H1 (cell line): ENCODE results near the gene MSI2. TPM values are rescaled to one million over a fixed set of nuclear protein-coding genes. Genes with fewer than 3 reads are reported as not detected.

Experiments used
- CTCF ChIA-PET: fragments of 300-600 bp; sonication (Branson Sonifier 250); formaldehyde crosslinking; loops from one replicate; lab custom pipeline; 2021; ENCODE audit not compliant: partially characterized antibody; lab: Charles Lee
- POLR2A ChIA-PET: fragments of 300-600 bp; sonication (Branson Sonifier 250); formaldehyde crosslinking; loops from one replicate; lab custom pipeline; 2021; ENCODE audit warnings: inconsistent platforms; ENCODE audit not compliant: partially characterized antibody; lab: Charles Lee
- DNase-seq, 2 experiments: peaks; one replicate each; pipeline versions ENCODE4 v3.0.0 to v3.0.0-alpha.2; 2010 to 2022; ENCODE audit warnings: low spot score in 2 of 2, low read depth in 1 of 2, mixed read lengths in 1 of 2
- FAIRE-seq: peaks from 2 replicates; lab custom pipeline; 2011; peaks lifted over from hg19 to GRCh38; lab: Jason Lieb, UNC
- H2AFZ ChIP-seq: 2 replicates; pipeline ENCODE4 v1.8.1; 2012; ENCODE audit warnings: low read length, inconsistent platforms
- H2AK5ac ChIP-seq: 2 replicates; pipeline ENCODE4 v1.6.1; 2013; ENCODE audit warnings: low read depth, low read length
- H2BK120ac ChIP-seq: replicated peaks from 2 replicates; pipeline ENCODE3; 2013; ENCODE audit warnings: low read depth, low read length, inconsistent platforms
- H2BK12ac ChIP-seq: 2 replicates; pipeline ENCODE4 v1.6.1; 2013; ENCODE audit warnings: low read depth, low read length
- H2BK15ac ChIP-seq: 2 replicates; pipeline ENCODE4 v1.6.1; 2013; ENCODE audit warnings: low read length
- H2BK20ac ChIP-seq: 2 replicates; pipeline ENCODE4 v1.6.1; 2013; ENCODE audit warnings: low read length
- H2BK5ac ChIP-seq: 2 replicates; pipeline ENCODE4 v1.6.1; 2013; ENCODE audit warnings: low read depth, low read length
- H3K14ac ChIP-seq: 2 replicates; pipeline ENCODE4 v1.6.1; 2013; ENCODE audit warnings: inconsistent platforms; ENCODE audit not compliant: insufficient read length
- H3K18ac ChIP-seq: 2 replicates; pipeline ENCODE4 v1.6.1; 2013; ENCODE audit warnings: low read length; ENCODE audit errors: extremely low read depth
- H3K23ac ChIP-seq: 2 replicates; pipeline ENCODE4 v1.6.1; 2013; ENCODE audit warnings: inconsistent platforms; ENCODE audit not compliant: insufficient read length
- H3K23me2 ChIP-seq: 2 replicates; pipeline ENCODE4 v1.6.1; 2013; ENCODE audit warnings: low read depth, low read length
- H3K27ac ChIP-seq: 2 replicates; pipeline ENCODE4 v1.6.1; 2011; ENCODE audit warnings: low read depth, low read length, inconsistent platforms
- H3K27me3 ChIP-seq, 4 experiments: replicated peaks in 1 of 4; 1 replicate in 1 of 4; 2 replicates in 3 of 4; pipeline versions ENCODE4 v1.6.1 to v1.8.1; 2011 to 2013; ENCODE audit warnings: low read length in 3 of 4, mild to moderate bottlenecking in 3 of 4, inconsistent platforms in 2 of 4, mixed read lengths in 2 of 4, moderate library complexity in 1 of 4; ENCODE audit not compliant: control insufficient read depth in 3 of 4, insufficient read depth in 3 of 4; ENCODE audit errors: extremely low read depth in 1 of 4
- H3K36me3 ChIP-seq, 4 experiments: 2 replicates each; pipeline versions ENCODE4 v1.6.1 to v1.8.1; 2011 to 2013; ENCODE audit warnings: mild to moderate bottlenecking in 4 of 4, low read length in 3 of 4, moderate library complexity in 2 of 4, control low read depth in 1 of 4, inconsistent platforms in 1 of 4; ENCODE audit not compliant: insufficient read depth in 4 of 4, control insufficient read depth in 2 of 4
- H3K4ac ChIP-seq: replicated peaks from 2 replicates; pipeline ENCODE3; 2013; ENCODE audit warnings: low read length, low read depth, mixed read lengths, inconsistent platforms; ENCODE audit not compliant: insufficient read length
- H3K4me1 ChIP-seq, 4 experiments: replicated peaks in 1 of 4; 1 replicate in 1 of 4; 2 replicates in 3 of 4; pipeline versions ENCODE4 v1.6.1 to v1.8.1; 2011 to 2013; ENCODE audit warnings: low read length in 3 of 4, inconsistent platforms in 2 of 4, mixed read lengths in 1 of 4; ENCODE audit not compliant: insufficient read depth in 4 of 4, control insufficient read depth in 3 of 4
- H3K4me2 ChIP-seq, 2 experiments: 2 replicates each; pipeline versions ENCODE4 v1.6.1 to v1.8.1; 2011 to 2013; ENCODE audit warnings: low read depth in 2 of 2, low read length in 2 of 2, control low read depth in 1 of 2, inconsistent platforms in 1 of 2, mild to moderate bottlenecking in 1 of 2; ENCODE audit not compliant: insufficient read depth in 1 of 2
- H3K4me3 ChIP-seq, 4 experiments: fragments of 200-600, 300-600 bp in 1 of 4; sonication (generic), shearing (Covaris generic), sonication (Bioruptor Twin) in 1 of 4; 2 replicates each; pipeline versions ENCODE4 v1.5.1 to v1.8.1; 2011 to 2016; ENCODE audit warnings: low read length in 4 of 4, low read depth in 3 of 4, control low read depth in 2 of 4, inconsistent platforms in 2 of 4, mild to moderate bottlenecking in 2 of 4, mixed read lengths in 1 of 4, moderate library complexity in 1 of 4; ENCODE audit not compliant: insufficient read depth in 2 of 4; ENCODE audit errors: extremely low read depth in 1 of 4
- H3K56ac ChIP-seq: replicated peaks from 2 replicates; pipeline ENCODE3; 2013; ENCODE audit warnings: low read depth, mild to moderate bottlenecking, mixed read lengths, low read length, inconsistent platforms; ENCODE audit not compliant: insufficient read length
- H3K79me1 ChIP-seq: 2 replicates; pipeline ENCODE4 v1.6.1; 2013; ENCODE audit warnings: low read depth, low read length, control low read depth
- H3K79me2 ChIP-seq, 2 experiments: 2 replicates each; pipeline versions ENCODE4 v1.6.1 to v1.8.1; 2012 to 2013; ENCODE audit warnings: low read length in 2 of 2, mild to moderate bottlenecking in 2 of 2, inconsistent platforms in 1 of 2; ENCODE audit not compliant: insufficient read depth in 2 of 2, control insufficient read depth in 1 of 2
- H3K9ac ChIP-seq, 4 experiments: replicated peaks in 1 of 4; 1 replicate in 1 of 4; 2 replicates in 3 of 4; pipeline versions ENCODE4 v1.6.1 to v1.8.1; 2011 to 2013; ENCODE audit warnings: low read depth in 3 of 4, low read length in 3 of 4, control low read depth in 2 of 4, mild to moderate bottlenecking in 2 of 4, moderate library complexity in 2 of 4, inconsistent platforms in 1 of 4; ENCODE audit errors: extremely low read depth in 1 of 4
- H3K9me3 ChIP-seq, 2 experiments: 2 replicates each; pipeline versions ENCODE4 v1.6.1 to v1.8.1; 2012 to 2013; ENCODE audit warnings: mild to moderate bottlenecking in 2 of 2, moderate library complexity in 2 of 2, control low read depth in 1 of 2, inconsistent platforms in 1 of 2, low read depth in 1 of 2, low read length in 1 of 2, mixed read lengths in 1 of 2; ENCODE audit not compliant: insufficient read depth in 2 of 2
- H4K20me1 ChIP-seq, 2 experiments: replicated peaks in 1 of 2; 2 replicates each; pipeline versions ENCODE3 to v1.8.1; 2011 to 2013; ENCODE audit warnings: inconsistent platforms in 2 of 2, low read length in 2 of 2, mild to moderate bottlenecking in 1 of 2; ENCODE audit not compliant: insufficient read depth in 2 of 2, control insufficient read depth in 1 of 2
- H4K5ac ChIP-seq: 2 replicates; pipeline ENCODE4 v1.6.1; 2013; ENCODE audit warnings: low read length, low read depth, mixed read lengths, inconsistent platforms; ENCODE audit not compliant: insufficient read length
- H4K8ac ChIP-seq: 2 replicates; pipeline ENCODE4 v1.8.0; 2013; ENCODE audit warnings: mild to moderate bottlenecking, moderate library complexity, low read length, inconsistent platforms; ENCODE audit not compliant: insufficient read depth; ENCODE audit errors: extremely low read depth
- H4K91ac ChIP-seq: replicated peaks from 2 replicates; pipeline ENCODE3; 2013; ENCODE audit warnings: low read length, mixed read lengths, inconsistent platforms; ENCODE audit not compliant: insufficient read length
- BACH1 ChIP-seq: IDR thresholded peaks from 2 replicates; pipeline ENCODE4 v1.6.1; 2012; ENCODE audit warnings: low read length, improper control_type of control experiment
- BRCA1 ChIP-seq: IDR thresholded peaks from 2 replicates; pipeline ENCODE4 v1.6.1; 2012; ENCODE audit warnings: low read depth, low read length, improper control_type of control experiment
- E2F6 ChIP-seq: IDR thresholded peaks from 2 replicates; pipeline ENCODE4 v1.6.1; 2012; ENCODE audit warnings: inconsistent platforms
- EZH2 ChIP-seq: fragments of 200-600 bp; sonication (generic); IDR thresholded peaks from 2 replicates; pipeline ENCODE4 v1.7.1; 2012; ENCODE audit warnings: low read depth, mild to moderate bottlenecking, moderate library complexity, low read length, inconsistent platforms; ENCODE audit not compliant: severe bottlenecking
- POLR2AphosphoS5 ChIP-seq: IDR thresholded peaks from 2 replicates; pipeline ENCODE4 v1.6.1; 2011; ENCODE audit warnings: low read depth, low read length
- RNF2 ChIP-seq: fragments of 200-900, 300-1000 bp; sonication (generic); IDR thresholded peaks from 2 replicates; pipeline ENCODE4 v1.7.1; 2016; ENCODE audit warnings: borderline replicate concordance, low read depth, mild to moderate bottlenecking, antibody characterized with exemption, low read length; ENCODE audit not compliant: poor library complexity, severe bottlenecking; ENCODE audit errors: missing control alignments
- SIN3A ChIP-seq, 2 experiments: IDR thresholded peaks in 1 of 2; conservative IDR thresholded peaks in 1 of 2; 2 replicates each; pipeline ENCODE4 v1.6.1; 2011 to 2012; ENCODE audit warnings: low read length in 2 of 2, improper control_type of control experiment in 1 of 2, low read depth in 1 of 2, mild to moderate bottlenecking in 1 of 2
- SIX5 ChIP-seq: IDR thresholded peaks from 2 replicates; pipeline ENCODE4 v1.6.1; 2011; ENCODE audit warnings: mild to moderate bottlenecking, low read depth, low read length
- SUZ12 ChIP-seq: fragments of 200-600 bp; sonication (generic); IDR thresholded peaks from 2 replicates; pipeline ENCODE4 v1.6.1; 2012; ENCODE audit warnings: mild to moderate bottlenecking, inconsistent platforms, low read length, moderate library complexity, mixed read lengths
- TCF12 ChIP-seq: IDR thresholded peaks from 2 replicates; pipeline ENCODE4 v1.6.1; 2011; ENCODE audit warnings: low read depth, mild to moderate bottlenecking, low read length
- WGBS, 2 experiments: shearing (Covaris generic) in 1 of 2; methylation state at CpG; one replicate each; pipeline versions ENCODE4 v1.1.6 to v1.1.7; 2013 to 2015; ENCODE audit warnings: low lambda C conversion rate in 2 of 2, mixed read lengths in 2 of 2, inconsistent platforms in 1 of 2, low coverage in 1 of 2, missing lambda C conversion rate in 1 of 2; ENCODE audit not compliant: insufficient replicate concordance in 2 of 2, insufficient coverage in 1 of 2, insufficient read length in 1 of 2; ENCODE audit errors: extremely low coverage in 1 of 2, missing lambda C conversion rate in 1 of 2; 5-methylcytosine and 5-hydroxymethylcytosine counted together
- polyA plus RNA-seq, 7 experiments: library from polyadenylated mRNA; depleted of rRNA in 3 of 7; stranded (reverse) in 5 of 7; unstranded in 2 of 7; fragments of >200 nt in 5 of 7; fragments of 200-250 nt in 2 of 7; gene quantifications; 1 replicate in 5 of 7; 2 replicates in 1 of 7; 4 replicates in 1 of 7; pipeline versions ENCODE4 v1.2.1 to v1.2.3, GENCODE V29; 2011 to 2013; ENCODE audit warnings: missing spikeins in 2 of 7, mixed read lengths in 2 of 7
- total RNA-seq: library from RNA; stranded (reverse); fragmentation: NEBNext Ultra II Directional; extraction: Animal tissue kit (Norgen Biotek cat#: 25700); gene quantifications from 2 replicates; pipeline ENCODE4 v1.2.1, GENCODE V29; 2021

The MSI2 gene
- total and polyA plus RNA-seq, 2 of the 8 experiments (the other 6 are each of a cell fraction or from before 2014, with no cell fraction given), result 36.7 to 80.6 TPM

GRCh38 chr17:57484081-57484666 is 227.9 kb downstream of the MSI2 start:
- TF ChIP-seq SUZ12, result no peak
- TF ChIP-seq TCF12, result no peak
- TF ChIP-seq BACH1, result no peak
- TF ChIP-seq RNF2, result no peak
- TF ChIP-seq E2F6, result no peak
- TF ChIP-seq SIN3A (conservative IDR thresholded peaks at IDR 0.05 in 1 of 2, IDR thresholded peaks at IDR 0.05 in 1 of 2; ENCODE audit: low read depth in 1 of 2, low read length in 2 of 2), result no peak
- TF ChIP-seq BRCA1, result no peak
- TF ChIP-seq SIX5, result no peak
- no peak for TF ChIP-seq EZH2
- TF ChIP-seq POLR2AphosphoS5, result no peak
- Histone ChIP-seq H2AFZ (no peak overlapping the region), H4K91ac (no peak overlapping the region), H4K5ac (no peak overlapping the region), H2AK5ac (peak overlapping the region; percentile 69; the same call in 1 of the 2 replicates), H3K27me3 (no peaks in the 10 kb centered on the region; a peak in 2 of 7 replicates), H3K56ac (no peak overlapping the region), H3K79me1 (peaks cover 9% of the 10 kb centered on the region), H3K79me2 (peaks cover 0 to 7% of the 10 kb centered on the region in 2 experiments; a peak in 3 of 4 replicates), H2BK5ac (no peak overlapping the region; the same call in 1 of the 2 replicates), H2BK120ac (no peak overlapping the region), H3K36me3 (no peaks in the 10 kb centered on the region), H4K8ac (no peak overlapping the region), H2BK12ac (no peak overlapping the region), H3K18ac (no peak overlapping the region), H3K4me2 (no peak overlapping the region), H4K20me1 (peaks cover 5 to 6% of the 10 kb centered on the region in 2 experiments), H3K4ac (peak overlapping the region; percentile 25), H3K23ac (no peak overlapping the region), H2BK20ac (no peak overlapping the region), H2BK15ac (peak overlapping the region; percentile 50; the same call in 1 of the 2 replicates), H3K23me2 (no peaks in the 10 kb centered on the region), H3K14ac (no peak overlapping the region), H3K27ac (no peak overlapping the region), H3K4me1 (peaks cover 0 to 7% (median 2%) of the 10 kb centered on the region in 4 experiments; a peak in 4 of 7 replicates), H3K4me3 (no peak overlapping the region), H3K9ac (no peak overlapping the region; a peak in 1 of 7 replicates), H3K9me3 (no peaks in the 10 kb centered on the region)
- WGBS, 2 experiments, result 92% methylated on average over 6 of the region's 6 CpGs; no CpG with 5 or more reads in 1 of the 2 experiments
- POLR2A ChIA-PET, result interaction anchor here (0.8 to 1.8 kb wide), 4 partner anchors 7 to 78 kb away, joined by 3 to 4 read pairs (median 3); no protein-coding TSS in a partner anchor
- FAIRE-seq (no peak), DNase-seq (no peak)
- CTCF ChIA-PET, result interaction anchor here (4.6 to 6.4 kb wide), 2 partner anchors 13 to 17 kb away, joined by 14 to 29 read pairs; no protein-coding TSS in a partner anchor
